ENCODE data around the gene PRKCE. TPM values are rescaled to one million over a fixed set of nuclear protein-coding genes. Genes with fewer than 3 reads are reported as not detected.
"Not testable (repeated sequence)": the region's sequence is repeated elsewhere in the genome, so short reads cannot be mapped to it uniquely, and the experiment has no call there.

PRKCE gene
- total RNA-seq, 5 donors from 2014 or later (not counting 1 experiment from before 2014, with no cell fraction given) = 16.5 to 29.8 (median 23.4) TPM

GRCh38 chr2:45886171-45886663, 234.7 kb downstream of the PRKCE start:
- 88% methylated on average over 1 of the region's 3 CpGs for WGBS (ENCODE audit: insufficient coverage)

DNA sequence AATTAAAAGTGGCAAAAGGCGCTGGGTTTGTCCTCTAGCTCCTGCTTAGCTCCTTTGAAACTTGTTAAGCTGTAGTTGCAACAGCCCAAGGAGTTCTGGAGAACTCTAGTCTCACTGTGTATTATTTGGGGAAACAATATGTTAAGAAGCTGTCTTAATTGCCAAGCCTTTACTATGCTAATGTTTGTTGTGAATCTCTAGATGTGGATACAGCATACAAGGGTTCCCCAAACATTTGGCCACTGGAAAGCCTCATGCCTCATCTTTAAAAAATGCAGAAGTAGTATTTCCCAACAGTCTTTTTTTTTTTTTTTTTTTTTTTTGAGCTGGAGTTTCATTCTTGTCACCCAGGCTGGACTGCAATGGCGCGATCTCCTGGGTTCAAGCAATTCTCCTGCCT, 236.7 kb downstream of the PRKCE start:
- ATAC-seq (replicated peaks in 1 of 4) (no peak), DNase-seq (no peak)
- no peak overlapping the region for H3K4me3 Mint-ChIP-seq
- peaks cover 41 to 61% (median 54%) of the 10 kb centered on the region in 3 donors for H3K4me1 Mint-ChIP-seq
- H3K36me3 Mint-ChIP-seq = no peaks in the 10 kb centered on the region
- no peaks in the 10 kb centered on the region for H3K27me3 Mint-ChIP-seq
- no peak overlapping the region for H3K27ac Mint-ChIP-seq
- POLR2A ChIA-PET = no interaction called here
- no peaks in the 10 kb centered on the region for H3K36me3 ChIP-seq (ENCODE audit: control insufficient read depth in 2 of 2, extremely low read depth in 1 of 2, insufficient read depth in 1 of 2, low read length in 1 of 2)
- peaks cover 21 to 37% of the 10 kb centered on the region in 2 experiments for H3K4me1 ChIP-seq (ENCODE audit: control insufficient read depth in 1 of 2, extremely low read depth in 1 of 2, insufficient read depth in 2 of 2, low read length in 2 of 2)
- H3K27ac ChIP-seq (ENCODE audit: low read length) = no peak overlapping the region
- no peaks in the 10 kb centered on the region for H3K9me3 ChIP-seq
- H3K4me3 ChIP-seq (ENCODE audit: control insufficient read depth in 1 of 2, extremely low read depth in 1 of 2, low read length in 1 of 2) = no peak overlapping the region
- CTCF ChIA-PET = interaction anchor here (0.5 to 0.6 kb wide), 2 partner anchors 104 to 217 kb away, joined by 3 read pairs; no protein-coding TSS in a partner anchor
- no peaks in the 10 kb centered on the region for H3K9me3 Mint-ChIP-seq
- no peaks in the 10 kb centered on the region for H3K27me3 ChIP-seq (replicated peaks in 1 of 2; ENCODE audit: control insufficient read depth in 2 of 2, extremely low read depth in 1 of 2, insufficient read depth in 2 of 2, low read length in 1 of 2)
- WGBS (ENCODE audit: insufficient coverage) = 78% methylated on average over 1 of the region's 3 CpGs

More at GRCh38 chr2:45886171-45886663, 234.7 kb downstream of the PRKCE start:
- Histone ChIP-seq H3K27ac (ENCODE audit: low read length) (no peak overlapping the region), H3K27me3 (replicated peaks in 1 of 2; ENCODE audit: control insufficient read depth in 2 of 2, extremely low read depth in 1 of 2, insufficient read depth in 2 of 2, low read length in 1 of 2) (no peaks in the 10 kb centered on the region), H3K9me3 (no peaks in the 10 kb centered on the region), H3K4me1 (ENCODE audit: control insufficient read depth in 1 of 2, extremely low read depth in 1 of 2, insufficient read depth in 2 of 2, low read length in 2 of 2) (peaks cover 17 to 24% of the 10 kb centered on the region in 2 experiments), H3K4me3 (ENCODE audit: control insufficient read depth in 1 of 2, extremely low read depth in 1 of 2, low read length in 1 of 2) (no peak overlapping the region), H3K36me3 (ENCODE audit: control insufficient read depth in 2 of 2, extremely low read depth in 1 of 2, insufficient read depth in 1 of 2, low read length in 1 of 2) (no peaks in the 10 kb centered on the region)
- DNase-seq (no peak), ATAC-seq (replicated peaks in 1 of 4) (no peak)
- peaks cover 27 to 44% (median 36%) of the 10 kb centered on the region in 3 donors for H3K4me1 Mint-ChIP-seq
- H3K27me3 Mint-ChIP-seq = no peaks in the 10 kb centered on the region
- CTCF ChIA-PET = no interaction called here
- no peak overlapping the region for H3K4me3 Mint-ChIP-seq
- POLR2A ChIA-PET = no interaction called here
- no peak overlapping the region for H3K27ac Mint-ChIP-seq
- no peaks in the 10 kb centered on the region for H3K9me3 Mint-ChIP-seq
- H3K36me3 Mint-ChIP-seq = peaks cover 6% of the 10 kb centered on the region

DNA sequence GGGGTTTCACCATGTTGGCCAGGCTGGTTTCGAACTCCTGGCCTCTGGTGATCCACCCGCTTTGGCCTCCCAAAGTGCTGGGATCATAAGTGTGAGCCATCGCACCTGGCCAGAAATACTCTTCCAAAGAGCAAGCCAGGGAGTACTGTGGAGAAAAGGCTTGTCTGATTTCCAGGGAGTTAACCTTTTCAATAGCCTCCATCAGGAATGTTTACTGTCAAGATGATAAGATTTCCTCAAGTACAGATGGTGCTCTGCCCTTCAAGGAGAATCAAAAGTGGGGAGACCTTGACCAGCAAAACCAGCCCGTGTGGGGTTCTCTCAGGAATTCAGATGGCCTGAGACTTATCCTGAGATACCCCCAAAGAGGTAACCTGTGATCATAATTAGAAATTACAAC, 237.2 kb downstream of the PRKCE start:
- ATAC-seq (replicated peaks in 1 of 4) (no peak), DNase-seq (no peak)
- POLR2A ChIA-PET = no interaction called here
- no peaks in the 10 kb centered on the region for H3K27me3 ChIP-seq (replicated peaks in 1 of 2; ENCODE audit: control insufficient read depth in 2 of 2, extremely low read depth in 1 of 2, insufficient read depth in 2 of 2, low read length in 1 of 2)
- Mint-ChIP-seq H3K9me3 (no peaks in the 10 kb centered on the region), H3K4me3 (peak overlapping the region in 1 of 3 donors; percentile 43), H3K4me1 (peaks cover 41 to 63% (median 58%) of the 10 kb centered on the region in 3 donors), H3K27ac (no peak overlapping the region), H3K27me3 (no peaks in the 10 kb centered on the region), H3K36me3 (no peaks in the 10 kb centered on the region)
- no peak overlapping the region for H3K4me3 ChIP-seq (ENCODE audit: control insufficient read depth in 1 of 2, extremely low read depth in 1 of 2, low read length in 1 of 2)
- 94% methylated on average over 2 of the region's 4 CpGs for WGBS (ENCODE audit: insufficient coverage)
- no peak overlapping the region for H3K27ac ChIP-seq (ENCODE audit: low read length)
- no peaks in the 10 kb centered on the region for H3K36me3 ChIP-seq (ENCODE audit: control insufficient read depth in 2 of 2, extremely low read depth in 1 of 2, insufficient read depth in 1 of 2, low read length in 1 of 2)
- CTCF ChIA-PET = interaction anchor here (0.5 to 0.6 kb wide), 2 partner anchors 104 to 216 kb away, joined by 3 read pairs; no protein-coding TSS in a partner anchor
- no peaks in the 10 kb centered on the region for H3K9me3 ChIP-seq
- H3K4me1 ChIP-seq (ENCODE audit: control insufficient read depth in 1 of 2, extremely low read depth in 1 of 2, insufficient read depth in 2 of 2, low read length in 2 of 2) = peaks cover 21 to 37% of the 10 kb centered on the region in 2 experiments

GRCh38 chr2:45889053-45889452, 237.6 kb downstream of the PRKCE start:
- peak in 34 of 35 experiments; percentile 4 to 71 (median 40) for DNase-seq
- no peaks in the 10 kb centered on the region for H3K9me3 Mint-ChIP-seq
- no peaks in the 10 kb centered on the region for H3K27me3 Mint-ChIP-seq
- H3K4me3 ChIP-seq (ENCODE audit: control insufficient read depth in 1 of 2, extremely low read depth in 1 of 2, low read length in 1 of 2) = no peak overlapping the region
- H3K27ac Mint-ChIP-seq = peak overlapping the region in 1 of 2 donors; percentile 18
- 14% methylated on average over 1 of the region's 8 CpGs for WGBS (ENCODE audit: insufficient coverage)
- H3K27me3 ChIP-seq (replicated peaks in 1 of 2; ENCODE audit: control insufficient read depth in 2 of 2, extremely low read depth in 1 of 2, insufficient read depth in 2 of 2, low read length in 1 of 2) = no peaks in the 10 kb centered on the region
- peaks cover 21 to 37% of the 10 kb centered on the region in 2 experiments for H3K4me1 ChIP-seq (ENCODE audit: control insufficient read depth in 1 of 2, extremely low read depth in 1 of 2, insufficient read depth in 2 of 2, low read length in 2 of 2)
- H3K9me3 ChIP-seq = no peaks in the 10 kb centered on the region
- CTCF ChIA-PET = interaction anchor here in 1 of 2 donors (0.6 kb wide), 1 partner anchor 239 kb away, joined by 3 read pairs; no protein-coding TSS in a partner anchor
- peaks cover 41 to 65% (median 60%) of the 10 kb centered on the region in 3 donors for H3K4me1 Mint-ChIP-seq
- POLR2A ChIA-PET = no interaction called here
- H3K4me3 Mint-ChIP-seq = peak overlapping the region in 1 of 3 donors; percentile 43
- ATAC-seq (replicated peaks in 1 of 4) = peak; percentile 83 to 94 (median 86)
- H3K36me3 ChIP-seq (ENCODE audit: control insufficient read depth in 2 of 2, extremely low read depth in 1 of 2, insufficient read depth in 1 of 2, low read length in 1 of 2) = no peaks in the 10 kb centered on the region
- H3K27ac ChIP-seq (ENCODE audit: low read length) = no peak overlapping the region
- no peaks in the 10 kb centered on the region for H3K36me3 Mint-ChIP-seq

GRCh38 chr2:45889620-45890370, 238.3 kb downstream of the PRKCE start:
- no peak overlapping the region for H3K27ac ChIP-seq (ENCODE audit: low read length)
- no peaks in the 10 kb centered on the region for H3K36me3 ChIP-seq (ENCODE audit: control insufficient read depth in 2 of 2, extremely low read depth in 1 of 2, insufficient read depth in 1 of 2, low read length in 1 of 2)
- no CpG with 5 or more reads among the region's 7 CpGs for WGBS (ENCODE audit: insufficient coverage)
- CTCF ChIA-PET = interaction anchor here (0.6 to 1.2 kb wide), 2 partner anchors 111 to 240 kb away, joined by 3 to 4 read pairs; no protein-coding TSS in a partner anchor
- Mint-ChIP-seq H3K9me3 (no peaks in the 10 kb centered on the region), H3K27ac (peak overlapping the region; percentile 50 to 74), H3K4me1 (peaks cover 41 to 62% (median 60%) of the 10 kb centered on the region in 3 donors), H3K36me3 (no peaks in the 10 kb centered on the region), H3K4me3 (peak overlapping the region in 1 of 3 donors; percentile 51), H3K27me3 (no peaks in the 10 kb centered on the region)
- ATAC-seq (replicated peaks in 1 of 4) = no peak
- no peak overlapping the region for H3K4me3 ChIP-seq (ENCODE audit: control insufficient read depth in 1 of 2, extremely low read depth in 1 of 2, low read length in 1 of 2)
- no peak for DNase-seq
- no peaks in the 10 kb centered on the region for H3K9me3 ChIP-seq
- POLR2A ChIA-PET = no interaction called here
- H3K4me1 ChIP-seq (ENCODE audit: control insufficient read depth in 1 of 2, extremely low read depth in 1 of 2, insufficient read depth in 2 of 2, low read length in 2 of 2) = peaks cover 21 to 37% of the 10 kb centered on the region in 2 experiments
- no peaks in the 10 kb centered on the region for H3K27me3 ChIP-seq (replicated peaks in 1 of 2; ENCODE audit: control insufficient read depth in 2 of 2, extremely low read depth in 1 of 2, insufficient read depth in 2 of 2, low read length in 1 of 2)

DNA sequence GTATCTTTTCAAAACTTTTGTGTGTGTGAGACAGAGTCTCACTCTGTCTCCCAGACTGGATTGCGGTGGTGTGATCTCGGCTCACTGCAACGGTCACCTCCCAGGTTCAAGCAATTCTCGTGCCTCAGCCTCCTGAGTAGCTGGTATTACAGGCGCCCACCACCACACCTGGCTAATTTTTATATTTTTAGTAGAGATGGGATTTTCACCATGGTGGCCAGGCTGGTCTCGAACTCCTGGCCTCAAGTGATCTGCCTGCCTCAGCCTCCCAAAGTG, 238.8 kb downstream of the PRKCE start:
- Mint-ChIP-seq H3K4me3 (peak overlapping the region in 1 of 3 donors; percentile 51), H3K4me1 (peaks cover 41 to 59% (median 56%) of the 10 kb centered on the region in 3 donors), H3K27ac (peak overlapping the region; percentile 69 to 82)
- H3K27me3 Mint-ChIP-seq; H3K36me3 Mint-ChIP-seq; H3K9me3 Mint-ChIP-seq; H3K27me3 ChIP-seq (replicated peaks in 1 of 2; ENCODE audit: control insufficient read depth in 2 of 2, extremely low read depth in 1 of 2, insufficient read depth in 2 of 2, low read length in 1 of 2); DNase-seq; POLR2A ChIA-PET; H3K9me3 ChIP-seq; ATAC-seq (replicated peaks in 1 of 4); H3K27ac ChIP-seq (ENCODE audit: low read length); H3K4me3 ChIP-seq (ENCODE audit: control insufficient read depth in 1 of 2, extremely low read depth in 1 of 2, low read length in 1 of 2); H3K36me3 ChIP-seq (ENCODE audit: control insufficient read depth in 2 of 2, extremely low read depth in 1 of 2, insufficient read depth in 1 of 2, low read length in 1 of 2): not testable (repeated sequence)
- H3K4me1 ChIP-seq (ENCODE audit: control insufficient read depth in 1 of 2, extremely low read depth in 1 of 2, insufficient read depth in 2 of 2, low read length in 2 of 2) = peaks cover 21 to 37% of the 10 kb centered on the region in 2 experiments
- WGBS (ENCODE audit: insufficient coverage) = 100% methylated on average over 1 of the region's 6 CpGs
- CTCF ChIA-PET = interaction anchor here in 1 of 2 donors (1.2 kb wide), 1 partner anchor 112 kb away, joined by 4 read pairs; no protein-coding TSS in a partner anchor
